ENCODE measurements around the gene MBNL1.

MBNL1 gene

DNA sequence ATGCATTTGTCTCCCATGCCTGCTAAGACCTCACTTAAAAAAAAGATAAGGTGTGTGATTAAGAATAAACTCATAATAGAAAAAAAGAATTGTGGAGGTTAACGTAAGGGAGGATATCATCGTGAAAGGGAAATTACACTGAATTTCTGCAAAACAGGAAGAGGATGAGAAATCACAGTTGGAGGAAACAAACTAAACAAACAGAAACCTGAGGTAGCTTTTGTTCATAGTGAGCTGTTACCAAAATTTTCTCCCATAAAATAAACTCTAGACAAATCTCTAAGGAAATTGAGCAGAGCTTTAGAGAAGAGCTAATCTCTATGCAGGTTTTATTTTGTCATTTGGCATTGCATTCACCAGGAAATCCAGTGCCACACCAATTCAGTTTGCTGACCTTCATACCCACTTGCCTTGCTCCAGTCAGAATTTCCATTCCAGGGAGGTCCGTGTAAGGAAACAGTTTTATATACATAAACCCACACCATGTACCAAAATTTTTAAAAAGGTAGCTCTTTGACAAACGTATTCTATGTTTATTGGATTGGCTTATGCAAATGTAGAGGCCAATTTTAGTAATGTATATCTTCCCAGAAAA, 231.2 kb downstream of the MBNL1 start:
- DNase-seq = no peak

DNA sequence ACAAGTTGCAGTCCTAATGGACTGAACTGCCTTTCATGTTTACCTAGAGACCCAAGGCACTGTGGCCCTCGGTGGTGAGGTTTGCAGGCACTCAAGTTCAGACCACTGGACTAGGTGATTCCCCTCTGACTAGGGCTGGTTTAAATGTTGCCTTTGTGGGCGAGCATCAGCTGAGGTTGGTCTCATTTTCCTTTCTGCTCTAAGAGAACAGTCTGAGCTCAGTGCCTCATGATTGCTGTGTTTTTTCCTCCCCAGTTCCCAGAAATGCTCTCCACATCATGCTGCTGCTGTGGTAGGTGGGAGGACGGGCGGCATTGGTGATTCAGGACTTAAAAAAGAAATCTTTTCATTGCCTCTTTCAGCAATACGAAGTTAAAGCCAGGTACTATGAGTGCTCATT, 237.2 kb downstream of the MBNL1 start:
- DNase-seq = no peak

DNA sequence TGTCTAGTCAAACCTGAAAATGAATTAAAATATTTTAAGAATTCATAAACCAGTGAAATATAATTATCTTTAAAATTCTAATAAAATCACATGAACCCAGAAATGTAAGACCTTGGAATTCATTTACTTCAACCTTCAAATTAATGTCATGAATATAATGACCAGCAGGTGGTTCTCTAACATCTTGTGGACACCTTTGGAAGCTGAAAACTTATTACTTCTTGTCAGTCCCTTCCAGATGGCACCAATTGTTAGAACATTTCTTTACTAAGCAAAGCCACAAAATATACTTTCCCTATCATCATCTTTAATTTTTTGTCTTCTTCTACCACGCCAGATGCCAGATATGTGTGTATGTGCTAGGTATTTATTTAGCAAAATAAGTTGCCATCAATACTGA, 240.0 kb downstream of the MBNL1 start:
- DNase-seq = no peak

DNA sequence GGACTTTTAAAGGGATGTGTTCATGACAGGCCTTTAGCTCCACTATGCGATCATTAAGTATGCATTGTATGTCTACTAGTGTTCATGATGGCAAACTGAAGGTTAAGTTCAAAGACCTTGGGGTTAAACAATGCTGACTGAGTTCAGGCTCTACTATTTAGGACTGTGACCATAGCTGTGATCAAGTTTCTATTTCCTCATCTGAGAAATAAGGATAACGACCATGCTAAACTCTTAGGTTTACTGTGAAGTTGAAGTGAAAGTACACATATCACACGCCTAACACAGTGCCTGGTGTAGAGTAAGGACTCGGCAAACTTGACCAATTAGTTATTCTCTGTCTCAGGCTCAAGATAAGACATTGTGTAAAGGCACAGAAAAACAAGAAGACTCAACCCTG, 243.2 kb downstream of the MBNL1 start:
- DNase-seq = no peak

DNA sequence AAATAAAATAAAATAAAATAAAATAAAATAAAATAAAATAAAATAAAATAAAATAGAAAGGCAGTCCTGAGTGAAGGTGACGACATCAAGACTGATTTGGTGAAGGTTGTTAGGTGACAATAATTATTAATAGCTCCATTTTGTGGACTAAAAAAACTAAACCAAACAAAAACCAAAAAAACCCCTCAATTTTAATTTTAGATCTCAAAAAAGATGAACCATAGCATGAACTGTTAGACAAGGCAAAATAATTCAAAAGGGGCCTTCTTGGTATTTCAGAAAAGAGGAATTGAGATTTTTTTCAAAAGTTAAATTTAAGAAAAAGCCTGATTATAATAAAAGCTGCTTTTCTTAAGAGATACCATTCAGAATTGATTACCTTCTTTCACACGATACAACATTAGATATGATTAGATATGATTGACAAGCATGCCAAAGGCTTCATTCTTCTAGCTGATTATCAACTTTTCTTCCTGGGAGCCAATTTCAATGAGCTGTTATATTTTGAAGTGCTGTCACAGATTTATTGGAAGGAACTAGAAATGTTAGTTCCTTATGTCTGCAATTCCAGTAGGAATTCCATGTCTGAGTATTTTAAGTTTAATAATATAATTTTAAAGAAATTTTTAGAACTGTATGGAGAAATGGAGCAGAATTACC, 244.7 kb downstream of the MBNL1 start:
- no peak for DNase-seq

Data from effector CD8-positive, alpha-beta T cell (primary cell).